Mammary epithelial cell (primary cell): Measurements from ENCODE around the gene IL11.

Experiments used
- CTCF ChIP-seq, 2 donors: IDR thresholded peaks in 1 of 2; conservative IDR thresholded peaks in 1 of 2; 2 replicates each; pipeline ENCODE4 v1.5.1; 2011 to 2012; ENCODE audit warnings: inconsistent platforms in 2 of 2, low read length in 2 of 2, mild to moderate bottlenecking in 2 of 2, control low read depth in 1 of 2, low read depth in 1 of 2; ENCODE audit not compliant: insufficient read depth in 1 of 2; ENCODE audit errors: extremely low read depth in 1 of 2
- EZH2 ChIP-seq: IDR thresholded peaks from 2 replicates; pipeline ENCODE4 v1.6.1; 2012; ENCODE audit warnings: low read length, inconsistent platforms, borderline replicate concordance

- TF ChIP-seq EZH2, result no peak
- TF ChIP-seq CTCF (conservative IDR thresholded peaks at IDR 0.05 in 1 of 2, IDR thresholded peaks at IDR 0.05 in 1 of 2; ENCODE audit: extremely low read depth in 1 of 2, insufficient read depth in 1 of 2, low read depth in 1 of 2, low read length in 2 of 2), result no peak
Observed at GRCh38 chr19:55341171-55341588, 29.1 kb downstream of the IL11 start.
